Heart left ventricle (tissue), 16 donors: ENCODE measurements around the gene TDP2. TPM values are rescaled to one million over a fixed set of nuclear protein-coding genes. Genes with fewer than 3 reads are reported as not detected.
A peak's percentile ranks its signal among the peaks of the same experiment; 100 is the strongest.

Experiments used
- ATAC-seq, 4 donors: fragments of 200-7000 bp; cut with Tn5 transposase; one replicate each; pipeline ENCODE4 v1.9.1; 2020 to 2022; ENCODE audit warnings: moderate library complexity in 4 of 4, mild to moderate bottlenecking in 3 of 4, moderate number of reproducible peaks in 1 of 4
- DNase-seq, 5 donors: peaks; one replicate each; pipeline ENCODE4 v3.0.0-alpha.2; 2020
- H3K27ac ChIP-seq, 12 donors: fragments of 200-600 bp; sonication (generic) in 4 of 12; one replicate each; pipeline versions ENCODE4 v1.5.0 to v1.8.0; 2016 to 2022; ENCODE audit warnings: mild to moderate bottlenecking in 2 of 12
- H3K27me3 ChIP-seq, 9 donors: fragments of 200-600 bp; sonication (generic) in 2 of 9; one replicate each; pipeline versions ENCODE4 v1.5.1 to v1.8.0; 2016 to 2022; ENCODE audit warnings: mild to moderate bottlenecking in 3 of 9
- H3K36me3 ChIP-seq, 9 donors: fragments of 200-600 bp; sonication (generic) in 2 of 9; one replicate each; pipeline versions ENCODE4 v1.5.0 to v1.8.0; 2018 to 2022; ENCODE audit warnings: mild to moderate bottlenecking in 2 of 9
- H3K4me1 ChIP-seq, 12 donors: fragments of 200-600 bp; sonication (generic) in 4 of 12; one replicate each; pipeline versions ENCODE4 v1.5.0 to v1.8.0; 2016 to 2022; ENCODE audit warnings: mild to moderate bottlenecking in 3 of 12
- H3K4me3 ChIP-seq, 12 donors: fragments of 200-600 bp; sonication (generic) in 4 of 12; one replicate each; pipeline versions ENCODE4 v1.5.0 to v1.8.0; 2017 to 2022; ENCODE audit warnings: mild to moderate bottlenecking in 9 of 12, moderate library complexity in 4 of 12
- H3K9me3 ChIP-seq, 12 donors: fragments of 200-600 bp; sonication (generic) in 4 of 12; one replicate each; pipeline versions ENCODE4 v1.5.0 to v1.8.0; 2016 to 2022; ENCODE audit warnings: mild to moderate bottlenecking in 1 of 12
- CTCF ChIP-seq, 12 donors: fragments of 200-600 bp; sonication (generic) in 4 of 12; IDR thresholded peaks; one replicate each; pipeline versions ENCODE4 v1.5.0 to v1.8.0; 2018 to 2022; ENCODE audit warnings: antibody characterized with exemption in 12 of 12, mild to moderate bottlenecking in 5 of 12
- POLR2A ChIP-seq, 2 donors: fragments of 450-650 bp; IDR thresholded peaks; one replicate each; pipeline ENCODE4 v1.6.1; 2017; ENCODE audit warnings: antibody characterized with exemption in 2 of 2, mild to moderate bottlenecking in 2 of 2, moderate library complexity in 2 of 2
- WGBS, 4 donors: extraction: QIAGEN DNeasy Blood & Tissue Kit in 2 of 4; methylation state at CpG; one replicate each; pipeline versions ENCODE4 v1.1.5 to v1.1.7; 2013 to 2018; 5-methylcytosine and 5-hydroxymethylcytosine counted together
- intact Hi-C, 10 donors: fragments of 100-400 bp; cut with DNase I; formaldehyde crosslinking; loops; one replicate each; pipeline versions ENCODE4 v1.11.1 to v1.14.2; 2022
- polyA plus RNA-seq, 2 donors: library from polyadenylated mRNA; stranded (reverse); fragments of 200-250 nt; gene quantifications; one replicate each; pipeline ENCODE4 v1.2.3, GENCODE V29; 2013
- total RNA-seq, 9 donors: library from RNA; depleted of rRNA in 2 of 9; stranded (reverse); fragments of >200 nt in 2 of 9; fragmentation: NEBNext Ultra II Directional in 3 of 9; extraction: Animal tissue kit (Norgen Biotek cat#: 25700) in 3 of 9; gene quantifications; one replicate each; pipeline versions ENCODE4 v1.1.0 to v1.2.4, GENCODE V29; 2016 to 2023
- donor health status: ischemic (EF 13 %, LVEDD 7.1; RV severe dilation, severe dysfunction).
- donor health status: healthy with polysubstance abuse.
- donor health status: DM: no; HTN: yes; CAD: no.
- donor health status: DM: no; HTN: no; CAD: no.
- donor health status: ischemic (EF 25% LVEDD 6.9; RV normal size, moderate dysfunction).
- donor health status: ischemic (EF 25% LVEDD 5.7; RV mildly dilated, moderate dysfunction).
- donor health status: healthy.
- donor health status: DM: yes; HTN: yes; CAD: no.
- donor health status: ischemic (EF 35%, LVEDD 5.7; RV mildly dilated, moderate dysfunction).
- donor health status: nonischemic (EF 11% LVEDD 7.7; RV severe dilation, severe dysfunction).
- donor health status: DM: yes; HTN: yes; CAD: no.
- donor health status: PGD.
- donor health status: ischemic (EF 29% LVEDD 5.4; RV normal size, mild dysfunction).
- donor health status: nonischemic (EF 23%, LVEDD 6.1; RV moderate dilation, normal function).

TDP2 gene
- total and polyA plus RNA-seq, 11 donors = 14.0 to 35.8 (median 25.1) TPM

- TF ChIP-seq CTCF (IDR thresholded peaks at IDR 0.05) (no peak), POLR2A (IDR thresholded peaks at IDR 0.05) (no peak)
- Histone ChIP-seq H3K27ac (peak overlapping the region in 1 of 12 donors; percentile 50), H3K36me3 (peaks cover 0 to 64% (median 40%) of the 10 kb centered on the region in 9 donors), H3K27me3 (no peaks in the 10 kb centered on the region), H3K9me3 (no peaks in the 10 kb centered on the region), H3K4me1 (peaks cover 0 to 29% (median 6%) of the 10 kb centered on the region in 12 donors), H3K4me3 (no peak overlapping the region)
- ATAC-seq (no peak), DNase-seq (no peak)
- 94 to 98% (median 97%) methylated on average over 2 of the region's 2 CpGs for WGBS, 4 donors
- intact Hi-C loops = no loop called here
Measured at GRCh38 chr6:24660105-24660504, 6.6 kb downstream of the TDP2 start.

GRCh38 chr6:24659561-24659960 lies 7.1 kb downstream of the TDP2 start:
- WGBS, 4 donors = 70 to 88% (median 79%) methylated on average over 1 of the region's 1 CpG
- TF ChIP-seq CTCF (IDR thresholded peaks at IDR 0.05) (no peak), POLR2A (IDR thresholded peaks at IDR 0.05) (no peak)
- Histone ChIP-seq H3K36me3 (peaks cover 0 to 69% (median 46%) of the 10 kb centered on the region in 9 donors), H3K27ac (peak overlapping the region in 1 of 12 donors; percentile 50), H3K9me3 (no peaks in the 10 kb centered on the region), H3K27me3 (no peaks in the 10 kb centered on the region), H3K4me3 (no peak overlapping the region), H3K4me1 (peaks cover 0 to 25% (median under 1%) of the 10 kb centered on the region in 12 donors)
- ATAC-seq = no peak
- intact Hi-C loops = loop anchor here in 1 of 10 donors (10.0 kb wide), 1 partner anchor 75 kb away; no protein-coding TSS in a partner anchor
- no peak for DNase-seq

- H3K27ac ChIP-seq = peak overlapping the region in 1 of 12 donors; percentile 50
- DNase-seq = no peak
- peak in 1 of 4 donors; percentile 60 for ATAC-seq
- TF ChIP-seq CTCF (IDR thresholded peaks at IDR 0.05) = no peak
- TF ChIP-seq POLR2A (IDR thresholded peaks at IDR 0.05) = no peak
- peaks cover 0 to 18% (median 0%) of the 10 kb centered on the region in 12 donors for H3K4me1 ChIP-seq
- H3K36me3 ChIP-seq = peaks cover 0 to 70% (median 50%) of the 10 kb centered on the region in 9 donors
- no peaks in the 10 kb centered on the region for H3K9me3 ChIP-seq
- intact Hi-C loops = loop anchor here in 1 of 10 donors (10.0 kb wide), 1 partner anchor 74 kb away; no protein-coding TSS in a partner anchor
- H3K27me3 ChIP-seq = no peaks in the 10 kb centered on the region
- H3K4me3 ChIP-seq = no peak overlapping the region
- WGBS, 4 donors = 75 to 80% (median 78%) methylated on average over 9 of the region's 9 CpGs
Measured at GRCh38 chr6:24658573-24659560, 7.8 kb downstream of the TDP2 start.

GRCh38 chr6:24655215-24655614 lies 11.5 kb downstream of the TDP2 start:
- no peak overlapping the region for H3K4me3 ChIP-seq
- H3K4me1 ChIP-seq = peaks cover 0 to 14% (median 0%) of the 10 kb centered on the region in 12 donors
- H3K36me3 ChIP-seq = peaks cover 0 to 85% (median 63%) of the 10 kb centered on the region in 9 donors
- ATAC-seq = no peak
- H3K9me3 ChIP-seq = no peaks in the 10 kb centered on the region
- no peak overlapping the region for H3K27ac ChIP-seq
- intact Hi-C loops = loop anchor here in 1 of 10 donors (10.0 kb wide), 1 partner anchor 70 kb away; no protein-coding TSS in a partner anchor
- DNase-seq = no peak
- H3K27me3 ChIP-seq = no peaks in the 10 kb centered on the region
- 63 to 86% (median 69%) methylated on average over 1 of the region's 1 CpG for WGBS, 4 donors
- TF ChIP-seq CTCF (IDR thresholded peaks at IDR 0.05) = no peak
- TF ChIP-seq POLR2A (IDR thresholded peaks at IDR 0.05) = no peak
